ENCODE results near the gene FBXO24. TPM values are rescaled to one million over a fixed set of nuclear protein-coding genes. Genes with fewer than 3 reads are reported as not detected.

The FBXO24 gene
- polyA plus RNA-seq, 1 donor (not counting 4 experiments of a cell fraction or from before 2014, with no cell fraction given) = 0.22 TPM

DNA sequence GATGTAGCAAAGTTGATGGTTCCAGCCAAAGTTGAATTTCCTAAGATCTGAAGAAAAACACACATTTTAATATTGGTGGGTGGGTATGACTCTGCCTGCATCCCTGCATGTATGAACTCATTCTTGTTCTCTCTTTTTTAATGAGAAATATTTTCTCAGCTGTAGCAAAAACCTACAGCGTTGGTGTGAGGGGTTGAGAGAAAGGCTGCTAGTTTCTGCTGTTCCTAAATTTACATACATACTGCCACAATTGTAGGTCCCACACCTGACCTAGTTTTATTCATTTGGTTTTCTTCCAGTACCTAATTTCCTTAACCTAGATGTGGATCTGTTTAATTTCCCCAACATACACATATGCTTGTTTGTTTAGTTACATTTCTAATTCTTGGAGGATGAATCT, 42.5 kb upstream of the FBXO24 start:
- FAIRE-seq (no peak), DNase-seq (ENCODE audit: low read depth, low spot score) (no peak)
- Histone ChIP-seq H3K9ac (ENCODE audit: control insufficient read depth, extremely low read depth, insufficient read depth, low read length) (no peak overlapping the region), H3K9me3 (ENCODE audit: control insufficient read depth, low read depth, low read length) (no peaks in the 10 kb centered on the region), H4K20me1 (ENCODE audit: control insufficient read depth, extremely low read depth, insufficient read depth, low read length) (no peaks in the 10 kb centered on the region), H3K9me1 (ENCODE audit: control insufficient read depth, extremely low read depth, insufficient read depth, low read length) (no peaks in the 10 kb centered on the region), H3K27ac (ENCODE audit: control insufficient read depth, insufficient read depth, low read length) (no peak overlapping the region), H3K36me3 (ENCODE audit: control insufficient read depth in 2 of 2, extremely low read depth in 1 of 2, insufficient read depth in 2 of 2, low read length in 2 of 2) (peaks cover 0 to 3% of the 10 kb centered on the region in 2 experiments), H3K79me2 (ENCODE audit: control insufficient read depth, insufficient read depth, low read length) (no peaks in the 10 kb centered on the region), H2AFZ (ENCODE audit: control insufficient read depth, low read length) (no peak overlapping the region), H3K4me2 (ENCODE audit: control insufficient read depth, extremely low read depth, insufficient read depth, low read depth, low read length) (no peak overlapping the region), H3K4me1 (ENCODE audit: control insufficient read depth, extremely low read depth, insufficient read depth, low read length) (peaks cover 23% of the 10 kb centered on the region), H3K27me3 (ENCODE audit: control insufficient read depth, extremely low read depth, insufficient read depth, low read length) (no peaks in the 10 kb centered on the region), H3K4me3 (ENCODE audit: control insufficient read depth in 2 of 3, extremely low read depth in 1 of 3, insufficient read depth in 2 of 3, low read depth in 1 of 3, low read length in 3 of 3) (no peak overlapping the region)
- dilution Hi-C loops (cut with MboI; ENCODE audit: extremely low pct_ligation_motif_present, low sequenced_read_pairs) = no loop called here
- no peak for TF ChIP-seq EZH2 (IDR thresholded peaks at IDR 0.05; ENCODE audit: low read length)
- TF ChIP-seq, protein P1, sequence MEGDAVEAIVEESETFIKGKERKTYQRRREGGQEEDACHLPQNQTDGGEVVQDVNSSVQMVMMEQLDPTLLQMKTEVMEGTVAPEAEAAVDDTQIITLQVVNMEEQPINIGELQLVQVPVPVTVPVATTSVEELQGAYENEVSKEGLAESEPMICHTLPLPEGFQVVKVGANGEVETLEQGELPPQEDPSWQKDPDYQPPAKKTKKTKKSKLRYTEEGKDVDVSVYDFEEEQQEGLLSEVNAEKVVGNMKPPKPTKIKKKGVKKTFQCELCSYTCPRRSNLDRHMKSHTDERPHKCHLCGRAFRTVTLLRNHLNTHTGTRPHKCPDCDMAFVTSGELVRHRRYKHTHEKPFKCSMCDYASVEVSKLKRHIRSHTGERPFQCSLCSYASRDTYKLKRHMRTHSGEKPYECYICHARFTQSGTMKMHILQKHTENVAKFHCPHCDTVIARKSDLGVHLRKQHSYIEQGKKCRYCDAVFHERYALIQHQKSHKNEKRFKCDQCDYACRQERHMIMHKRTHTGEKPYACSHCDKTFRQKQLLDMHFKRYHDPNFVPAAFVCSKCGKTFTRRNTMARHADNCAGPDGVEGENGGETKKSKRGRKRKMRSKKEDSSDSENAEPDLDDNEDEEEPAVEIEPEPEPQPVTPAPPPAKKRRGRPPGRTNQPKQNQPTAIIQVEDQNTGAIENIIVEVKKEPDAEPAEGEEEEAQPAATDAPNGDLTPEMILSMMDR (optimal IDR thresholded peaks at IDR 0.05 in 1 of 3, IDR thresholded peaks at IDR 0.05 in 1 of 3, conservative IDR thresholded peaks at IDR 0.05 in 1 of 3; ENCODE audit: extremely low read depth in 1 of 3, insufficient read depth in 2 of 3, low read length in 3 of 3) = no peak

DNA sequence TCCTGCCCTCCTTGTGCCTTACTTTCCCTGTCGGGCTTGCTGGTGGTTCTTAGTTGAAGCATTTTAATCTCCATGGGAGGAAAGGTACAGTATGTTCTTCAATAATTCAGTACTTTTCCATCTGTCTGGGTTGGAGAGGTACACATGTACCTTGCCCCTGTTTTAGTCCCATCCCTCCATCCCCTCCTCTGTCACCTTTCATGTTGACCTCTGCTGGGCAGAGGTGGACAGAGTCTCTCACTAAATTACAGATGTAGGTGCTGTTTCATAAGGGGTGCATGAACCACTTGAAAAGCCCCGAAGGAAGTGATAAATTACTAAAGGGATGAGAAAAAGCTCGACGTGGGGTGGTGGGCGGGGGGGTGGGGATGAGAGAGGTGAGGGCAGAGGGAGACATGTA, 41.7 kb upstream of the FBXO24 start:
- dilution Hi-C loops (cut with MboI; ENCODE audit: extremely low pct_ligation_motif_present, low sequenced_read_pairs) = no loop called here
- no peaks in the 10 kb centered on the region for H3K9me1 ChIP-seq (ENCODE audit: control insufficient read depth, extremely low read depth, insufficient read depth, low read length)
- peaks cover 23% of the 10 kb centered on the region for H3K4me1 ChIP-seq (ENCODE audit: control insufficient read depth, extremely low read depth, insufficient read depth, low read length)
- H3K9me3 ChIP-seq (ENCODE audit: control insufficient read depth, low read depth, low read length) = no peaks in the 10 kb centered on the region
- no peak overlapping the region for H3K27ac ChIP-seq (ENCODE audit: control insufficient read depth, insufficient read depth, low read length)
- H3K4me3 ChIP-seq (ENCODE audit: control insufficient read depth in 2 of 3, extremely low read depth in 1 of 3, insufficient read depth in 2 of 3, low read depth in 1 of 3, low read length in 3 of 3) = no peak overlapping the region
- no peak overlapping the region for H3K9ac ChIP-seq (ENCODE audit: control insufficient read depth, extremely low read depth, insufficient read depth, low read length)
- no peaks in the 10 kb centered on the region for H4K20me1 ChIP-seq (ENCODE audit: control insufficient read depth, extremely low read depth, insufficient read depth, low read length)
- H3K27me3 ChIP-seq (ENCODE audit: control insufficient read depth, extremely low read depth, insufficient read depth, low read length) = no peaks in the 10 kb centered on the region
- DNase-seq (ENCODE audit: low read depth, low spot score) = no peak
- peaks cover 0 to 3% of the 10 kb centered on the region in 2 experiments for H3K36me3 ChIP-seq (ENCODE audit: control insufficient read depth in 2 of 2, extremely low read depth in 1 of 2, insufficient read depth in 2 of 2, low read length in 2 of 2)
- no peak overlapping the region for H2AFZ ChIP-seq (ENCODE audit: control insufficient read depth, low read length)
- H3K4me2 ChIP-seq (ENCODE audit: control insufficient read depth, extremely low read depth, insufficient read depth, low read depth, low read length) = peak overlapping the region; percentile 91
- no peak for TF ChIP-seq EZH2 (IDR thresholded peaks at IDR 0.05; ENCODE audit: low read length)
- TF ChIP-seq, protein P1 (optimal IDR thresholded peaks at IDR 0.05 in 1 of 3, IDR thresholded peaks at IDR 0.05 in 1 of 3, conservative IDR thresholded peaks at IDR 0.05 in 1 of 3; ENCODE audit: extremely low read depth in 1 of 3, insufficient read depth in 2 of 3, low read length in 3 of 3) = no peak
- H3K79me2 ChIP-seq (ENCODE audit: control insufficient read depth, insufficient read depth, low read length) = no peaks in the 10 kb centered on the region
- FAIRE-seq = no peak
